GM12875 (cell line): ENCODE measurements around the gene DIP2C.

ENCODE experiments used
- H3K4me3 ChIP-seq: one replicate; pipeline ENCODE4 v1.5.1; 2011; ENCODE audit warnings: low read depth, low read length, control low read depth
- CTCF ChIP-seq: IDR thresholded peaks from 2 replicates; pipeline ENCODE4 v1.5.1; 2011; ENCODE audit warnings: low read depth, mild to moderate bottlenecking, control low read depth, inconsistent platforms, low read length, moderate library complexity, borderline replicate concordance; ENCODE audit not compliant: insufficient read depth

Gene DIP2C

GRCh38 chr10:569961-570627, 119.4 kb downstream of the DIP2C start:
- H3K4me3 ChIP-seq, result no peak overlapping the region
- no peak for TF ChIP-seq CTCF

- TF ChIP-seq CTCF, result no peak
- no peak overlapping the region for H3K4me3 ChIP-seq
Measured at GRCh38 chr10:568848-569247, 120.6 kb downstream of the DIP2C start.

- H3K4me3 ChIP-seq, result no peak overlapping the region
- no peak for TF ChIP-seq CTCF
Measured at GRCh38 chr10:567869-568268, 121.6 kb downstream of the DIP2C start.

GRCh38 chr10:566241-566885, 123.1 kb downstream of the DIP2C start:
- no peak overlapping the region for H3K4me3 ChIP-seq
- TF ChIP-seq CTCF, result no peak

- no peak for TF ChIP-seq CTCF
- H3K4me3 ChIP-seq, result no peak overlapping the region
Measured at GRCh38 chr10:565676-566075, 123.8 kb downstream of the DIP2C start.

- no peak for TF ChIP-seq CTCF
- H3K4me3 ChIP-seq, result no peak overlapping the region
Measured at GRCh38 chr10:565146-565545, 124.3 kb downstream of the DIP2C start.

- H3K4me3 ChIP-seq, result no peak overlapping the region
- no peak for TF ChIP-seq CTCF
Measured at GRCh38 chr10:563827-564226, 125.6 kb downstream of the DIP2C start.
